ENCODE measurements around the gene SIM2. TPM values are rescaled to one million over a fixed set of nuclear protein-coding genes. Genes with fewer than 3 reads are reported as not detected.

The SIM2 gene
- total and polyA plus RNA-seq, 9 donors: 4.7 to 13.3 (median 11.6) TPM

GRCh38 chr21:36710729-36711048, 11.8 kb downstream of the SIM2 start:
- Histone ChIP-seq H3K9me3 (replicated peaks; ENCODE audit: control insufficient read depth, low read depth, low read length) (no peaks in the 10 kb centered on the region), H3K4me1 (ENCODE audit: control insufficient read depth, insufficient read depth, low read length) (peaks cover 30% of the 10 kb centered on the region), H3K4me3 (ENCODE audit: low read length) (no peak overlapping the region), H3K27me3 (ENCODE audit: control insufficient read depth, insufficient read depth, low read length) (peaks cover 66% of the 10 kb centered on the region), H3K36me3 (ENCODE audit: control insufficient read depth, insufficient read depth, low read length) (peaks cover 2% of the 10 kb centered on the region), H3K27ac (ENCODE audit: low read length) (no peak overlapping the region)
- no peak for DNase-seq
- WGBS (ENCODE audit: insufficient coverage): 15% methylated on average over 7 of the region's 13 CpGs

GRCh38 chr21:36713746-36714145, 14.8 kb downstream of the SIM2 start:
- Histone ChIP-seq H3K27ac (ENCODE audit: low read length) (no peak overlapping the region), H3K4me1 (ENCODE audit: control insufficient read depth, insufficient read depth, low read length) (peaks cover 12% of the 10 kb centered on the region), H3K27me3 (ENCODE audit: control insufficient read depth, insufficient read depth, low read length) (peaks cover 41% of the 10 kb centered on the region), H3K9me3 (replicated peaks; ENCODE audit: control insufficient read depth, low read depth, low read length) (no peaks in the 10 kb centered on the region), H3K4me3 (ENCODE audit: low read length) (no peak overlapping the region), H3K36me3 (ENCODE audit: control insufficient read depth, insufficient read depth, low read length) (peaks cover 2% of the 10 kb centered on the region)
- 100% methylated on average over 1 of the region's 3 CpGs for WGBS (ENCODE audit: insufficient coverage)
- no peak for DNase-seq

- Histone ChIP-seq H3K9me3 (replicated peaks; ENCODE audit: control insufficient read depth, low read depth, low read length) (no peaks in the 10 kb centered on the region), H3K4me3 (ENCODE audit: low read length) (no peak overlapping the region), H3K4me1 (ENCODE audit: control insufficient read depth, insufficient read depth, low read length) (peaks cover 10% of the 10 kb centered on the region), H3K27me3 (ENCODE audit: control insufficient read depth, insufficient read depth, low read length) (peaks cover 29% of the 10 kb centered on the region), H3K36me3 (ENCODE audit: control insufficient read depth, insufficient read depth, low read length) (peaks cover 2% of the 10 kb centered on the region), H3K27ac (ENCODE audit: low read length) (no peak overlapping the region)
- no peak for DNase-seq
- no CpG with 5 or more reads among the region's 2 CpGs for WGBS (ENCODE audit: insufficient coverage)
These were observed 17.5 kb downstream of the SIM2 start for GRCh38 chr21:36716387-36716786.

GRCh38 chr21:36716836-36717235, 17.9 kb downstream of the SIM2 start:
- H3K27me3 ChIP-seq (ENCODE audit: control insufficient read depth, insufficient read depth, low read length): peaks cover 29% of the 10 kb centered on the region
- no peak for DNase-seq
- 57% methylated on average over 1 of the region's 9 CpGs for WGBS (ENCODE audit: insufficient coverage)

GRCh38 chr21:36717976-36718375, 19.1 kb downstream of the SIM2 start:
- Histone ChIP-seq H3K27me3 (ENCODE audit: control insufficient read depth, insufficient read depth, low read length) (peaks cover 25% of the 10 kb centered on the region), H3K4me1 (ENCODE audit: control insufficient read depth, insufficient read depth, low read length) (peaks cover 10% of the 10 kb centered on the region)
- WGBS (ENCODE audit: insufficient coverage): 77% methylated on average over 4 of the region's 6 CpGs

More at GRCh38 chr21:36716836-36717235, 17.9 kb downstream of the SIM2 start:
- Histone ChIP-seq H3K4me1 (ENCODE audit: control insufficient read depth, insufficient read depth, low read length) (peaks cover 10% of the 10 kb centered on the region), H3K36me3 (ENCODE audit: control insufficient read depth, insufficient read depth, low read length) (peaks cover 2% of the 10 kb centered on the region), H3K27ac (ENCODE audit: low read length) (no peak overlapping the region), H3K9me3 (replicated peaks; ENCODE audit: control insufficient read depth, low read depth, low read length) (no peaks in the 10 kb centered on the region), H3K4me3 (ENCODE audit: low read length) (no peak overlapping the region)

GRCh38 chr21:36718951-36719501, 20.1 kb downstream of the SIM2 start:
- peaks cover 10% of the 10 kb centered on the region for H3K4me1 ChIP-seq (ENCODE audit: control insufficient read depth, insufficient read depth, low read length)
- no peak overlapping the region for H3K4me3 ChIP-seq (ENCODE audit: low read length)
- H3K27ac ChIP-seq (ENCODE audit: low read length): peak overlapping the region; percentile 1
- peaks cover 25% of the 10 kb centered on the region for H3K27me3 ChIP-seq (ENCODE audit: control insufficient read depth, insufficient read depth, low read length)
- DNase-seq: peak; percentile 53
- 72% methylated on average over 16 of the region's 18 CpGs for WGBS (ENCODE audit: insufficient coverage)
- H3K9me3 ChIP-seq (replicated peaks; ENCODE audit: control insufficient read depth, low read depth, low read length): no peaks in the 10 kb centered on the region
- no peaks in the 10 kb centered on the region for H3K36me3 ChIP-seq (ENCODE audit: control insufficient read depth, insufficient read depth, low read length)

More at GRCh38 chr21:36717976-36718375, 19.1 kb downstream of the SIM2 start:
- Histone ChIP-seq H3K9me3 (replicated peaks; ENCODE audit: control insufficient read depth, low read depth, low read length) (no peaks in the 10 kb centered on the region), H3K27ac (ENCODE audit: low read length) (no peak overlapping the region), H3K4me3 (ENCODE audit: low read length) (no peak overlapping the region), H3K36me3 (ENCODE audit: control insufficient read depth, insufficient read depth, low read length) (no peaks in the 10 kb centered on the region)
- DNase-seq: no peak

GRCh38 chr21:36719614-36720013, 20.7 kb downstream of the SIM2 start:
- no peaks in the 10 kb centered on the region for H3K36me3 ChIP-seq (ENCODE audit: control insufficient read depth, insufficient read depth, low read length)
- no peak overlapping the region for H3K4me3 ChIP-seq (ENCODE audit: low read length)
- H3K27me3 ChIP-seq (ENCODE audit: control insufficient read depth, insufficient read depth, low read length): peaks cover 23% of the 10 kb centered on the region
- peaks cover 10% of the 10 kb centered on the region for H3K4me1 ChIP-seq (ENCODE audit: control insufficient read depth, insufficient read depth, low read length)
- H3K9me3 ChIP-seq (replicated peaks; ENCODE audit: control insufficient read depth, low read depth, low read length): no peaks in the 10 kb centered on the region
- H3K27ac ChIP-seq (ENCODE audit: low read length): peak overlapping the region; percentile 1
- WGBS (ENCODE audit: insufficient coverage): 67% methylated on average over 1 of the region's 10 CpGs
- no peak for DNase-seq

GRCh38 chr21:36721817-36722216, 22.9 kb downstream of the SIM2 start:
- 70% methylated on average over 5 of the region's 7 CpGs for WGBS (ENCODE audit: insufficient coverage)
- Histone ChIP-seq H3K9me3 (replicated peaks; ENCODE audit: control insufficient read depth, low read depth, low read length) (no peaks in the 10 kb centered on the region), H3K36me3 (ENCODE audit: control insufficient read depth, insufficient read depth, low read length) (no peaks in the 10 kb centered on the region), H3K4me3 (ENCODE audit: low read length) (no peak overlapping the region), H3K4me1 (ENCODE audit: control insufficient read depth, insufficient read depth, low read length) (peaks cover 10% of the 10 kb centered on the region), H3K27ac (ENCODE audit: low read length) (no peak overlapping the region), H3K27me3 (ENCODE audit: control insufficient read depth, insufficient read depth, low read length) (peaks cover 16% of the 10 kb centered on the region)
- no peak for DNase-seq

GRCh38 chr21:36722370-36723368, 23.8 kb downstream of the SIM2 start:
- WGBS (ENCODE audit: insufficient coverage): 86% methylated on average over 20 of the region's 25 CpGs
- Histone ChIP-seq H3K36me3 (ENCODE audit: control insufficient read depth, insufficient read depth, low read length) (no peaks in the 10 kb centered on the region), H3K27me3 (ENCODE audit: control insufficient read depth, insufficient read depth, low read length) (peaks cover 13% of the 10 kb centered on the region), H3K9me3 (replicated peaks; ENCODE audit: control insufficient read depth, low read depth, low read length) (no peaks in the 10 kb centered on the region), H3K27ac (ENCODE audit: low read length) (no peak overlapping the region), H3K4me3 (ENCODE audit: low read length) (no peak overlapping the region), H3K4me1 (ENCODE audit: control insufficient read depth, insufficient read depth, low read length) (peaks cover 10% of the 10 kb centered on the region)
- no peak for DNase-seq

GRCh38 chr21:36723371-36723881, 24.5 kb downstream of the SIM2 start:
- DNase-seq: no peak

More at GRCh38 chr21:36723371-36723881, 24.5 kb downstream of the SIM2 start:
- Histone ChIP-seq H3K36me3 (ENCODE audit: control insufficient read depth, insufficient read depth, low read length) (no peaks in the 10 kb centered on the region), H3K4me1 (ENCODE audit: control insufficient read depth, insufficient read depth, low read length) (peaks cover 10% of the 10 kb centered on the region), H3K4me3 (ENCODE audit: low read length) (no peak overlapping the region), H3K27me3 (ENCODE audit: control insufficient read depth, insufficient read depth, low read length) (peaks cover 13% of the 10 kb centered on the region), H3K9me3 (replicated peaks; ENCODE audit: control insufficient read depth, low read depth, low read length) (no peaks in the 10 kb centered on the region), H3K27ac (ENCODE audit: low read length) (no peak overlapping the region)
- WGBS (ENCODE audit: insufficient coverage): 83% methylated on average over 6 of the region's 14 CpGs
